Liver (tissue), 3 donors: ENCODE results near the gene OVCH1.

Experiments used
- GABPA ChIP-seq, 2 donors: IDR thresholded peaks in 1 of 2; conservative IDR thresholded peaks in 1 of 2; 2 replicates each; pipeline ENCODE4 v1.6.1; 2016; ENCODE audit warnings: antibody characterized with exemption in 2 of 2, mild to moderate bottlenecking in 1 of 2, moderate library complexity in 1 of 2
- SP1 ChIP-seq: IDR thresholded peaks from 2 replicates; pipeline ENCODE4 v1.6.1; 2018; ENCODE audit warnings: antibody characterized with exemption, mild to moderate bottlenecking
- TF ChIP-seq, protein P1 (sequence below): fragments of 150-350 bp; IDR thresholded peaks from 2 replicates; pipeline ENCODE4 v1.5.1; 2017; ENCODE audit warnings: improper control_type of control experiment, low read depth, low read length; ENCODE audit not compliant: missing input control
- donor health status: healthy.
- donor health status: healthy.

DNA sequence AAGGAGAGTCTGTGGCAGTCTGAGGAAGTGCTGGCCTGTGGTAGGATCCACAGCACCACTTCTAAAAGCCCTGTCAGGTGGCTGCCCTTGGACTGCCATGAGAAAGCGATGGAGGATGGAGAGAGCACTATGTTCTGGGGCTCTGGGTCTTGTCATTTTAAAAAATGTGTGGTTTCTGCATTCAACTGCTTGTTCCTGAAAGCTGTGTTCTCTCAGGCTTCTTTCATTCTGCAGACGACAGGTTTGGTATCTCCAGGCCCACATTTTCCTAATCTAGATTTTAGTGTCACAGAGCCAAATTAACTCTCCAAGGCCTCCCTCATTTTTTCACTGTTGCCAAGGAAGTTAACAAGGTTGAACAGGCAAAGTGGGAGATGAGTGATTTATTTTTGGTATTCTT is 10.5 kb downstream of the OVCH1 start:
- no peak for TF ChIP-seq SP1
- TF ChIP-seq, protein P1, sequence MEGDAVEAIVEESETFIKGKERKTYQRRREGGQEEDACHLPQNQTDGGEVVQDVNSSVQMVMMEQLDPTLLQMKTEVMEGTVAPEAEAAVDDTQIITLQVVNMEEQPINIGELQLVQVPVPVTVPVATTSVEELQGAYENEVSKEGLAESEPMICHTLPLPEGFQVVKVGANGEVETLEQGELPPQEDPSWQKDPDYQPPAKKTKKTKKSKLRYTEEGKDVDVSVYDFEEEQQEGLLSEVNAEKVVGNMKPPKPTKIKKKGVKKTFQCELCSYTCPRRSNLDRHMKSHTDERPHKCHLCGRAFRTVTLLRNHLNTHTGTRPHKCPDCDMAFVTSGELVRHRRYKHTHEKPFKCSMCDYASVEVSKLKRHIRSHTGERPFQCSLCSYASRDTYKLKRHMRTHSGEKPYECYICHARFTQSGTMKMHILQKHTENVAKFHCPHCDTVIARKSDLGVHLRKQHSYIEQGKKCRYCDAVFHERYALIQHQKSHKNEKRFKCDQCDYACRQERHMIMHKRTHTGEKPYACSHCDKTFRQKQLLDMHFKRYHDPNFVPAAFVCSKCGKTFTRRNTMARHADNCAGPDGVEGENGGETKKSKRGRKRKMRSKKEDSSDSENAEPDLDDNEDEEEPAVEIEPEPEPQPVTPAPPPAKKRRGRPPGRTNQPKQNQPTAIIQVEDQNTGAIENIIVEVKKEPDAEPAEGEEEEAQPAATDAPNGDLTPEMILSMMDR, result no peak
- no peak for TF ChIP-seq GABPA (IDR thresholded peaks at IDR 0.05 in 1 of 2, conservative IDR thresholded peaks at IDR 0.05 in 1 of 2)
